Stomach (tissue), 4 donors: Measurements from ENCODE around the gene OLFM1.
"Not testable (repeated sequence)": the region's sequence is repeated elsewhere in the genome, so short reads cannot be mapped to it uniquely, and the experiment has no call there.

Experiments used
- POLR2A ChIP-seq, 4 donors: fragments of 450-650 bp; IDR thresholded peaks; one replicate each; pipeline ENCODE4 v1.6.1; 2016; ENCODE audit warnings: antibody characterized with exemption in 4 of 4, control low read depth in 2 of 4, mild to moderate bottlenecking in 1 of 4, moderate library complexity in 1 of 4
- TF ChIP-seq, protein P1 (sequence below), 7 experiments: fragments of 450-650 bp in 4 of 7; fragments of 200-600 bp in 3 of 7; sonication (generic) in 3 of 7; IDR thresholded peaks; one replicate each; pipeline ENCODE4 v1.5.1; 2016 to 2019; ENCODE audit warnings: antibody characterized with exemption in 7 of 7, control low read depth in 2 of 7, mild to moderate bottlenecking in 1 of 7

DNA sequence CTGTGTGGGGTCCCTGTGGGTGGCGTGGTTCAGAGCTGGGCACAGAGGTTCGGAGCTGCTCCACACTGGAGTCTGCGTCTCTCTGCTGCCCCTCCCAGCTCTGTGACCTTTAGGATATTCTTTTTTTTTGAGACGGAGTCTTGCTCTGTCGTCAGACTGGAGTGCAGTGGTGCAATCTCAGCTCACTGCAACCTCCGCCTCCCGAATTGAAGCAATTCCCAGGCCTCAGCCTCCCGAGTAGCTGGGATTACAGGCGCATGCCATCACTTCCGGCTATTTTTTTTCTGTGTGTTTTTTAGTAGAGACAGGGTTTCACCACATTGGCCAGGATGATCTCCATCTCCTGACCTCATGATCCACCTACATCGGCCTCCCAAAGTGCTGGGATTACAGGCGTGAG, 24.1 kb downstream of the OLFM1 start:
- TF ChIP-seq, protein P1, sequence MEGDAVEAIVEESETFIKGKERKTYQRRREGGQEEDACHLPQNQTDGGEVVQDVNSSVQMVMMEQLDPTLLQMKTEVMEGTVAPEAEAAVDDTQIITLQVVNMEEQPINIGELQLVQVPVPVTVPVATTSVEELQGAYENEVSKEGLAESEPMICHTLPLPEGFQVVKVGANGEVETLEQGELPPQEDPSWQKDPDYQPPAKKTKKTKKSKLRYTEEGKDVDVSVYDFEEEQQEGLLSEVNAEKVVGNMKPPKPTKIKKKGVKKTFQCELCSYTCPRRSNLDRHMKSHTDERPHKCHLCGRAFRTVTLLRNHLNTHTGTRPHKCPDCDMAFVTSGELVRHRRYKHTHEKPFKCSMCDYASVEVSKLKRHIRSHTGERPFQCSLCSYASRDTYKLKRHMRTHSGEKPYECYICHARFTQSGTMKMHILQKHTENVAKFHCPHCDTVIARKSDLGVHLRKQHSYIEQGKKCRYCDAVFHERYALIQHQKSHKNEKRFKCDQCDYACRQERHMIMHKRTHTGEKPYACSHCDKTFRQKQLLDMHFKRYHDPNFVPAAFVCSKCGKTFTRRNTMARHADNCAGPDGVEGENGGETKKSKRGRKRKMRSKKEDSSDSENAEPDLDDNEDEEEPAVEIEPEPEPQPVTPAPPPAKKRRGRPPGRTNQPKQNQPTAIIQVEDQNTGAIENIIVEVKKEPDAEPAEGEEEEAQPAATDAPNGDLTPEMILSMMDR (IDR thresholded peaks at IDR 0.05), result not testable (repeated sequence)
- not testable (repeated sequence) for TF ChIP-seq POLR2A (IDR thresholded peaks at IDR 0.05)
